ENCODE data around the gene SLC7A10.
"Not testable (repeated sequence)": the region's sequence is repeated elsewhere in the genome, so short reads cannot be mapped to it uniquely, and the experiment has no call there.

The SLC7A10 gene

GRCh38 chr19:33177417-33177979, 48.2 kb downstream of the SLC7A10 start:
- DNase-seq (ENCODE audit: low read depth, low spot score), result no peak

- peak; percentile 100 for DNase-seq (ENCODE audit: low read depth, low spot score)
Measured at GRCh38 chr19:33176670-33177416, 48.8 kb downstream of the SLC7A10 start.

GRCh38 chr19:33175886-33176669, 49.6 kb downstream of the SLC7A10 start:
- DNase-seq (ENCODE audit: low read depth, low spot score), result no peak

- no peak for DNase-seq (ENCODE audit: low read depth, low spot score)
Measured at GRCh38 chr19:33175156-33175782, 50.4 kb downstream of the SLC7A10 start.

GRCh38 chr19:33174186-33174585, 51.5 kb downstream of the SLC7A10 start:
- no peak for DNase-seq (ENCODE audit: low read depth, low spot score)

GRCh38 chr19:33171916-33172359, 53.7 kb downstream of the SLC7A10 start:
- no peak for DNase-seq (ENCODE audit: low read depth, low spot score)

- no peak for DNase-seq (ENCODE audit: low read depth, low spot score)
Measured at GRCh38 chr19:33171222-33171795, 54.3 kb downstream of the SLC7A10 start.

- DNase-seq (ENCODE audit: low read depth, low spot score), result no peak
Measured at GRCh38 chr19:33168528-33168927, 57.1 kb downstream of the SLC7A10 start.

- no peak for DNase-seq (ENCODE audit: low read depth, low spot score)
Measured at GRCh38 chr19:33167438-33167837, 58.2 kb downstream of the SLC7A10 start.

GRCh38 chr19:33166037-33166436, 59.6 kb downstream of the SLC7A10 start:
- DNase-seq (ENCODE audit: low read depth, low spot score), result not testable (repeated sequence)

- DNase-seq (ENCODE audit: low read depth, low spot score), result no peak
Measured at GRCh38 chr19:33163481-33163880, 62.2 kb downstream of the SLC7A10 start.

- no peak for DNase-seq (ENCODE audit: low read depth, low spot score)
Measured at GRCh38 chr19:33161201-33161600, 64.4 kb downstream of the SLC7A10 start.

- no peak for DNase-seq (ENCODE audit: low read depth, low spot score)
Measured at GRCh38 chr19:33159893-33160292, 65.8 kb downstream of the SLC7A10 start.

- DNase-seq (ENCODE audit: low read depth, low spot score), result no peak
Measured at GRCh38 chr19:33159149-33159548, 66.5 kb downstream of the SLC7A10 start.

All from ELF-1 (cell line).